Measurements from ENCODE around the gene DCK. TPM values are rescaled to one million over a fixed set of nuclear protein-coding genes. Genes with fewer than 3 reads are reported as not detected.
"Not testable (repeated sequence)": the region's sequence is repeated elsewhere in the genome, so short reads cannot be mapped to it uniquely, and the experiment has no call there.

DCK gene
- total RNA-seq, 2 experiments from 2014 or later, result 84.1 to 93.1 TPM

DNA sequence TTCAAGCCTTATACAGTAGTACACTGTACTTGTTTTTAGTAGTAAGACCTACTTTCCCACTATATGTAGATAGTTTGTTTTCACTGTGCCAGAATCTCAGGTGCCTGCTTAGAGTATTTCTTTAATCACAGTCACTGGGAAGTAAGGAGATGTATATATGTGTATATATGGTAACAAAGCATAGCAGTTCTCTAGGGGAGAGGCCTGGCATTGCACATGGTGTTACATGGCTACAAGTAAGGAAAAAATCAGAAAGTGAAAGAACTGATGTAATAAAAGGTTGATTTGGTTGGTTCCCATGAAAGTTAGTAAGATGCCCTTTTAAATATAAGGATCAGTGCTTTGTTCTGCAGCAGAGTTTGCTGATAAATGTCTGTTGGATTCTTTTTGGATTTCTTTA lies 9.3 kb upstream of the DCK start:
- Mint-ChIP-seq H3K4me1 (no peaks in the 10 kb centered on the region), H3K9me3 (no peaks in the 10 kb centered on the region), H3K36me3 (ENCODE audit: low read depth) (peaks cover 3% of the 10 kb centered on the region), H3K27ac (no peak overlapping the region), H3K27me3 (no peaks in the 10 kb centered on the region), H3K4me3 (no peak overlapping the region)
- ChIA-PET POLR2A (no interaction called here), CTCF (no interaction called here)
- DNase-seq, result no peak

DNA sequence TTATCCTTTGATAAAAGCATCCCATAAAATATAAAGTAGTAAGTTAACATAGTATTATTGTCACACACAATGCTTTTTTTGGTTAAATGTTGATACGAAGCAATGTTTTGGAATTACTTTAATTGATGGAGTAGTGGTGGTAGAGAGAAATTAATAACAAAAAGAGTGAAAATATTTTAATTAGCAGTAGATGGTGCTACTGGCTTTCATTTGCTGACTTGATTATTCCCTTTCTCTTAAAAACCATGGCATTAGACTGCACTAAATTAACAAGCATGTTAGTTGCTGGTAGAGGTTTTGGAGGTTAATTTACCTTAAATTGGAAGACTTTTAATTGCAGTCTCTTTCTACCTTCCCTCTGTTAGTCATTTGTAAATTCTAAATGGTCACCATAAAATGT lies 8.9 kb upstream of the DCK start:
- ChIA-PET CTCF (no interaction called here), POLR2A (no interaction called here)
- DNase-seq, result no peak
- no peaks in the 10 kb centered on the region for H3K9me3 Mint-ChIP-seq
- no peak overlapping the region for H3K4me3 Mint-ChIP-seq
- no peaks in the 10 kb centered on the region for H3K4me1 Mint-ChIP-seq
- no peaks in the 10 kb centered on the region for H3K27me3 Mint-ChIP-seq
- no peak overlapping the region for H3K27ac Mint-ChIP-seq
- H3K36me3 Mint-ChIP-seq (ENCODE audit: low read depth), result no peaks in the 10 kb centered on the region

DNA sequence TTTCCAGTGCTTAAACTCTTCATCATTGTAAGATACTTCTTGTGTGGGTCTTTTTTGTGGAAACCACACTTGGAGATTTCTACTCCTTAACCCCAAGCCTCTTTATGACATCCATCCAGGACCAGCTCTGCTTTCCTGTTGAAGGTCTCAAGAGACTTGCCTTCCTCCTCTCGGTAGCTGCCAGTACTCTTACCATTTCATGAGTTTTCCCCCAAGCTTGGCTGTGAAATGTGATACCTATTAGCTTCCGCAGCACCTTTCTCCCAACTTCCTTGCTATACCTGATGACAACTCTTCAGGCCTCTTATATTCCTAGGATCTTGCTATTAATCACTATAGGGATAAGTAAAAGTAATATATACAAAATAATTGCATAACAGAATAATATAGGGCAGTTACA lies 1.9 kb upstream of the DCK start:
- H3K27me3 Mint-ChIP-seq, result no peaks in the 10 kb centered on the region
- H3K27ac Mint-ChIP-seq, result no peak overlapping the region
- CTCF ChIA-PET, result no interaction called here
- DNase-seq, result no peak
- H3K4me1 Mint-ChIP-seq, result peaks cover 29% of the 10 kb centered on the region
- no peak overlapping the region for H3K4me3 Mint-ChIP-seq
- no peaks in the 10 kb centered on the region for H3K9me3 Mint-ChIP-seq
- H3K36me3 Mint-ChIP-seq (ENCODE audit: low read depth), result peaks cover 31% of the 10 kb centered on the region
- POLR2A ChIA-PET, result interaction anchor here (0.6 kb wide), 1 partner anchor 237 kb away, joined by 3 read pairs; no protein-coding TSS in a partner anchor

DNA sequence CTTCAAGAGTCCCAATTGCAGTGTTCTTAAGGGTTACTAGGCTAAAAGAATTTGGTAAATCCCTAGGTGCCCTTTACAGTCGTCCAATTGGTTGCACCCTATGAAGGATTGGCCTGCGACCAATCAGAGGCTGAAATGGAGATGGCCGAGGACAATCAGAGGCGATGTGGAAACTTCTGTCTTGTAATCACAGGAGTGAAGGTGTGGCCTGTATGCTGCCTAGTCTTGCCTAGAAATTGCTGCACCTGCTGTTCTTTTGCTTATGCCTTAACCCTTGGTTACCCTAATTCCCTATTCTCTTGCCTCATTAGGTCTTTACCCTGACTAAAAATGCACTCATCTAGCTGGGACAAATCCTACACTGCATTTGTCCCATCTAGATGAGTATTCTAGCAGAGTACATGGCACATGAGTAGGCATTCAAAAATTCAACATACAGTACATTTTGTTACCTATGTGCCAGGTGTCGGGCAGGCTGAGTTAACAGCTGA lies 1.0 kb upstream of the DCK start:
- Mint-ChIP-seq H3K4me1 (peaks cover 37% of the 10 kb centered on the region), H3K36me3 (ENCODE audit: low read depth) (peaks cover 38% of the 10 kb centered on the region), H3K4me3 (peak overlapping the region; percentile 97), H3K27ac (peak overlapping the region; percentile 91), H3K27me3 (no peaks in the 10 kb centered on the region), H3K9me3 (no peaks in the 10 kb centered on the region)
- POLR2A ChIA-PET, result no interaction called here
- CTCF ChIA-PET, result interaction anchor here (1.0 kb wide), 1 partner anchor 15 kb away, joined by 4 read pairs; no protein-coding TSS in a partner anchor
- DNase-seq, result no peak

DNA sequence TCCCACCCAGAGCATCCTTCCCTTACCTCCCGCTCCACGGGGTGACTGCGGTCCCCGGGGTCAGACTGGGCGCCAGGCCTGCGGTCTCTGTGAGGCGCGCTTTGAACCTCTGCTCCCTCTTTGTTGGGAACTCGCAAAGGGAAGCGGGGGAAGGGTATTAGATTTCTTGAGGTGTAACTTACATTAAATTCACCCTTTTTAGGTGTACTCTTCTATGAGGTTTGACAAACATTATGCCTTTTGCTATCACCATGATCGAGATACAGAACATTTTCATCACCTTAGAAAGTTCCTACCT lies 569 bp downstream of the DCK start:
- peak overlapping the region; percentile 97 for H3K4me3 Mint-ChIP-seq
- peaks cover 48% of the 10 kb centered on the region for H3K36me3 Mint-ChIP-seq (ENCODE audit: low read depth)
- peak overlapping the region; percentile 87 for H3K27ac Mint-ChIP-seq
- peaks cover 49% of the 10 kb centered on the region for H3K4me1 Mint-ChIP-seq
- POLR2A ChIA-PET, result interaction anchor here (0.6 kb wide), 1 partner anchor 367 kb away, joined by 3 read pairs; no protein-coding TSS in a partner anchor
- no peaks in the 10 kb centered on the region for H3K27me3 Mint-ChIP-seq
- CTCF ChIA-PET, result interaction anchor here (0.6 to 2.6 kb wide), 8 partner anchors 10 to 271 kb away, joined by 3 to 8 read pairs (median 4); partner anchors contain the start of gene GRSF1
- peaks cover under 1% of the 10 kb centered on the region for H3K9me3 Mint-ChIP-seq
- DNase-seq, result no peak

DNA sequence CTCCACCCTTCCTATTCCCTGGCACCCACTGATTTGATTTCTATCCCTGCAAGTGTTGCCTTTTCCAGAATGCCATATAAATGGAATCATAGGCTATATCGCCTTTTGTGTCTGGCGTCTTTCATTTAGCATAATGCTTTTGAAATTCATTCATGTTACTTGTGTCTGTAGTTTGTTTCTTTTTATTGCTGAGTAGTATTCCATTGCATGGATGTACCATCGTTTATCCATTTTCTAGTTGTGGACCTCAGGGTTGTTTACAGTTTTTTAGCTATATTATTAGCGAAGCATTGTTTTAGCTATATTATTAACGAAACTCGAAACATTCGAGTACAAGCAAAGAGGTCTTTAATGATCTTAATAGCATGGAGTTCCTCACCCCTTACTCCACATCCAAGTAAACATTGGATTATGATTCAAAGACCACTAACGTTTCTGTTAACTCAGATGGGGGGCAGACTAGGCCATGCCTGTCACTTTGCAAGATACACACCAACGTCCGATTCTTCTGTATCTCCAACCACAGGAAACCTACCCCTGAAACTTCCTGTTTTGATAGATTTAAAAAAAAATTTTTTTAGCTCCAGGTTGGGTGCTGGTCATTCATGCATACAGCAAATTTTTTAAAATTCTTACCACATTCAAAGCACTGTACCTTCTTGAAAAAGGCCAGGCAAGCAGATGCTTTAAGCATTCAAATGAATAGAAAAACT lies 1.1 kb downstream of the DCK start:
- DNase-seq, result no peak
- ChIA-PET POLR2A (no interaction called here), CTCF (interaction anchor here (1.1 to 2.6 kb wide), 3 partner anchors 9 to 155 kb away, joined by 3 to 8 read pairs (median 8); partner anchors contain the start of gene GRSF1)
- Mint-ChIP-seq H3K27me3 (no peaks in the 10 kb centered on the region), H3K4me1 (peaks cover 55% of the 10 kb centered on the region), H3K27ac (peak overlapping the region; percentile 87), H3K9me3 (peaks cover 3% of the 10 kb centered on the region), H3K36me3 (ENCODE audit: low read depth) (peaks cover 53% of the 10 kb centered on the region), H3K4me3 (peak overlapping the region; percentile 97)

DNA sequence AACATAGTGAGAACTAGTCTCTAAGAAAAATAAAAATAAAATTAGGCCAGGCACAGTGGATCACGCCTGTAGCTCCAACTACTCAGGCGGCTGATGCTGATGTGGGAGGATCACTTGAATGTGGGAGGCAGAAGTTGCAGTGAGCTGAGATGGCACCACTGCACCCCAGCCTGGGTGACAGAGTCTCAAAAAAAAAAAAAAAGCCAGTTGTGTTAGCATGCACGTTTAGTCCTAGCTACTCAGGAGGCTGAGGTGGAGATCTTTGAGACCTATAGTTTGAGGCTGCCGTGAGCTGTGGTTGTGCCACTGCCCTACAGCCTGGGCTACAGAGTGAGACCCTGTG lies 2.5 kb downstream of the DCK start:
- peak; percentile 42 for DNase-seq
- Mint-ChIP-seq H3K27me3 (no peaks in the 10 kb centered on the region), H3K4me1 (peaks cover 67% of the 10 kb centered on the region)

DNA sequence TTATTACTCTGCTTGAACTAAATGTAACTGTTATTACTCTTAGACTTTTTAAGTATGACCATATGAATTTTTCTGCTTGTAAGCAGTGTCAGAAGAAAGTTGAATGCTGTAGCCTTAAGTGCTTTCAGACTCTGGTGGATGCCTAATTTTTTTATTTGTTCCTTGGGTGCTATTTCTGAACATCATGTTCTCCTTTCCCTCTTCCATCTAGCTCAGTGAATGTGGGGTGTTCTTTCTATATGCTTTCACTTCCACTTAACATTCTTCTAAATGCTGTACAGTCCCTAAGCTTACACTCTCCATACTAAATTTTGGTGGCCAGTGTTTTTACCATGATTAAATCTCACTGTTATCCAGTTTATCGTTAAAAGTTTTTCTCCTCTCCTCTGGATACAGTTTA lies 3.6 kb downstream of the DCK start:
- Mint-ChIP-seq H3K4me3 (peak overlapping the region; percentile 97), H3K27ac (peak overlapping the region; percentile 87), H3K4me1 (peaks cover 75% of the 10 kb centered on the region), H3K9me3 (peaks cover 24% of the 10 kb centered on the region), H3K36me3 (ENCODE audit: low read depth) (peaks cover 78% of the 10 kb centered on the region), H3K27me3 (no peaks in the 10 kb centered on the region)
- no peak for DNase-seq
- ChIA-PET CTCF (interaction anchor here (1.0 kb wide), 1 partner anchor 10 kb away, joined by 5 read pairs; no protein-coding TSS in a partner anchor), POLR2A (no interaction called here)

More for the DNA sequence above, 2.5 kb downstream of the DCK start:
- peaks cover 68% of the 10 kb centered on the region for H3K36me3 Mint-ChIP-seq (ENCODE audit: low read depth)
- peak overlapping the region; percentile 87 for H3K27ac Mint-ChIP-seq
- H3K4me3 Mint-ChIP-seq, result peak overlapping the region; percentile 97
- POLR2A ChIA-PET, result no interaction called here
- peaks cover 15% of the 10 kb centered on the region for H3K9me3 Mint-ChIP-seq
- CTCF ChIA-PET, result interaction anchor here (0.6 to 2.6 kb wide), 2 partner anchors 14 to 80 kb away, joined by 3 to 8 read pairs; no protein-coding TSS in a partner anchor

DNA sequence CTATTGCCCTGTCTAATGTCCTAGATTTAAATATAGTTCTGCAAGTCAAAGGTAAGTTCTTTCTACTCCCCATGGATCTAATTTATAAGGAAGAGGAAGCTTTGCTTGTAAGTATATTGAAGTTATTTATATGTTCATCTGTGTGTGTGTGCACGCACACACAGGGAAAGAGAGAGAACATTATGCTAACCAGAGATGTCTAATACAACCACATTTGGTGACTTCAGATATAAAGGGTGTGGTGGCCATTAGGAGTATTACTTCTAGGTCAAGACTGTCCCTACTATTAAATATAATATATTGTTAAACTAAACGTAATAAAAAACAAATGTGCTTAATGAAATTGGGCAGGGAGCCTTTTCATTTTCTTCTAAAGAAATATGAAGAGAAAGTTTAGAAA lies 4.1 kb downstream of the DCK start:
- Mint-ChIP-seq H3K27ac (peak overlapping the region; percentile 87), H3K36me3 (ENCODE audit: low read depth) (peaks cover 82% of the 10 kb centered on the region), H3K4me1 (peaks cover 75% of the 10 kb centered on the region), H3K9me3 (peaks cover 27% of the 10 kb centered on the region), H3K27me3 (no peaks in the 10 kb centered on the region), H3K4me3 (peak overlapping the region; percentile 97)
- POLR2A ChIA-PET, result no interaction called here
- CTCF ChIA-PET, result no interaction called here
- no peak for DNase-seq

DNA sequence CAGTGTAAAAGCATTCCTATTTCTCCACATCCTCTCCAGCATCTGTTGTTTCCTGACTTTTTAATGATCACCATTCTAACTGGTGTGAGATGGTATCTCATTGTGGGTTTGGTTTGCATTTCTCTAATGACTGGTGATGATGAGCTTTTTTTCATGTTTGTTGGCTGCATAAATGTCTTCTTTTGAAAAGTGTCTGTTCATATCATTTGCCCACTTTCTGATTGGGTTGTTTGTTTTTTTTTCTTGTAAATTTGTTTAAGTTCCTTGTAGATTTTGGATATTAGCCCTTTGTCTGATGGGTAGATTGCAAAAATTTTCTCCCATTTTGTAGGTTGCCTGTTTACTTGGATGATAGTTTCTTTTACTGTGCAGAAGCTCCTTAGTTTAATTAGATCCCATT lies 6.2 kb downstream of the DCK start:
- DNase-seq, H3K27me3 Mint-ChIP-seq, H3K4me3 Mint-ChIP-seq, H3K27ac Mint-ChIP-seq, POLR2A ChIA-PET: not testable (repeated sequence)
- CTCF ChIA-PET, result interaction anchor here (0.9 kb wide), 1 partner anchor 272 kb away, joined by 4 read pairs; no protein-coding TSS in a partner anchor
- H3K9me3 Mint-ChIP-seq, result peaks cover 27% of the 10 kb centered on the region
- peaks cover 91% of the 10 kb centered on the region for H3K36me3 Mint-ChIP-seq (ENCODE audit: low read depth)
- peaks cover 89% of the 10 kb centered on the region for H3K4me1 Mint-ChIP-seq

DNA sequence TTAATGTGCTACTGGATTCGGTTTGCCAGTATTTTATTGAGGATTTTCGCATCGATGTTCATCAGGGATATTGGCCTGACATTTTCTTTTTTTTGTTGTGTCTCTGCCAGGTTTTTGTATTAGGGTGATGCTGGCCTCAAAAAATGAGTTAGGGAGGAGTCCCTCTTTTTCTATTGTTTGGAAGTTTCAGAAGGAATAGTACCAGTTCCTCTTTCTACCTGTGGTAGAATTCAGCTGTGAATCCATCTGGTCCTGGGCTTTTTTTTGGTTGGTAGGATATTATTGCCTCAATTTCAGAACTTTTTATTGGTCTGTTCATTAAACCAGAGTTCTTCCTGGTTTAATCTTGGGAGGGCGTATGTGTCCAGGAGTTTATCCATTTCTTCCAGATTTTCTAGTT lies 7.9 kb downstream of the DCK start:
- H3K4me3 Mint-ChIP-seq, CTCF ChIA-PET, H3K27ac Mint-ChIP-seq, POLR2A ChIA-PET, DNase-seq, H3K27me3 Mint-ChIP-seq: not testable (repeated sequence)
- H3K4me1 Mint-ChIP-seq, result peaks cover 88% of the 10 kb centered on the region
- peaks cover 76% of the 10 kb centered on the region for H3K36me3 Mint-ChIP-seq (ENCODE audit: low read depth)
- H3K9me3 Mint-ChIP-seq, result peaks cover 27% of the 10 kb centered on the region

DNA sequence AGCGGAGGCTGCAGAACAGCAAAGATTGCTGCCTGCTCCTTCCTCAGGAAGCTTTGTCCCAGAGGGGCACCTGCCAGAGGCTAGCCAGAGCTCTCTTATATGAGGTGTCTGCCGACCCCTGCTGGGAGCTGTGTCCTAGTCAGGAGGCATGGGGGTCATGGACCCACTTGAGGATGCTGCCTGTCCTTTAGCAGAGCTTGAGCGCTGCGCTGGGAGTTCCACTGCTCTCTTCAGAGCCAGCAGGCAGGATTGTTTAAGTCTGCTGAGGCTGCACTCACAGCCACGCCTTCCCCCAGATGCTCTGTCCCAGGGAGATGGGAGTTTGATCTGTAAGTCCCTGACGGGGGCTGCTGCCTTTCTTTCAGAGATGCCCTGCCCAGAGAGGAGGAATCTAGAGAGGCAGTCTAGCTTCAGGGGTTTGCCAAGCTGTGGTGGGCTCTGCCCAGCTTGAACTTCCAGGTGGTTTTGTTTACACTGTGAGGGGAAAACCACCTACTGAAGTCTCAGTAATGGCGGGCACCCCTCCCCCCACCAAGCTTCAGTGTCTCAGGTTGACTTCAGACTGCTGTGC lies 10.9 kb downstream of the DCK start:
- Mint-ChIP-seq H3K27me3 (no peaks in the 10 kb centered on the region), H3K27ac (peak overlapping the region; percentile 85), H3K4me1 (peaks cover 89% of the 10 kb centered on the region), H3K4me3 (peak overlapping the region; percentile 68), H3K36me3 (ENCODE audit: low read depth) (peaks cover 70% of the 10 kb centered on the region), H3K9me3 (peaks cover 24% of the 10 kb centered on the region)
- peak; percentile 65 for DNase-seq
- ChIA-PET CTCF (interaction anchor here (0.6 to 1.9 kb wide), 2 partner anchors 10 to 68 kb away, joined by 3 to 8 read pairs; partner anchors contain the start of gene DCK), POLR2A (no interaction called here)

DNA sequence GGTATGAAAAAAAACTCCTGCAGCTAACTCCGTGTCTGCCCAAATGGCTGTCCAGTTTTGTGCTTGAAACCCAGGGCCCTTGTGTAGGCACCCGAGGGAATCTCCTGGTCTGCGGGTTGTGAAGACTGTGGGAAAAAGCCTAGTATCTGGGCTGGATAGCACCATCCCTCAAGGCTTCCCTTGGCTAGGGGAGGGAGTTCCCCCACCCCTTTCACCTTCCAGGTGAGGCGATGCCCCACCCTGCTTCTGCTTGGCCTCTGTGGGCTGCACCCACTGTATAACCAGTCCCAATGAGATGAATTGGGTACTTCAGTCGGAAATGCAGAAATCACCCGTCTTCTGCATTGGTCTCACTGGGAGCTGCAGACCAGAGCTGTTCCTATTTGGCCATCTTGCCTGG lies 11.6 kb downstream of the DCK start:
- H3K27ac Mint-ChIP-seq, result peak overlapping the region; percentile 85
- H3K9me3 Mint-ChIP-seq, result peaks cover 18% of the 10 kb centered on the region
- DNase-seq, H3K27me3 Mint-ChIP-seq: not testable (repeated sequence)
- H3K4me1 Mint-ChIP-seq, result peaks cover 89% of the 10 kb centered on the region
- ChIA-PET CTCF (interaction anchor here (0.6 to 0.7 kb wide), 2 partner anchors 43 to 69 kb away, joined by 3 read pairs; no protein-coding TSS in a partner anchor), POLR2A (interaction anchor here (0.7 kb wide), 1 partner anchor 34 kb away, joined by 3 read pairs; no protein-coding TSS in a partner anchor)
- peaks cover 69% of the 10 kb centered on the region for H3K36me3 Mint-ChIP-seq (ENCODE audit: low read depth)
- H3K4me3 Mint-ChIP-seq, result peak overlapping the region; percentile 68
